DMS53 treated with DMSO at 0.1 percent for 48 hours (cell line): ENCODE measurements around the gene PTBP3.
"Not testable (repeated sequence)": the region's sequence is repeated elsewhere in the genome, so short reads cannot be mapped to it uniquely, and the experiment has no call there.

ENCODE experiments used
- DNase-seq: peaks from one replicate; lab custom pipeline; 2025; ENCODE audit not compliant: unreplicated experiment; lab: John Stamatoyannopoulos, UW

The PTBP3 gene

DNA sequence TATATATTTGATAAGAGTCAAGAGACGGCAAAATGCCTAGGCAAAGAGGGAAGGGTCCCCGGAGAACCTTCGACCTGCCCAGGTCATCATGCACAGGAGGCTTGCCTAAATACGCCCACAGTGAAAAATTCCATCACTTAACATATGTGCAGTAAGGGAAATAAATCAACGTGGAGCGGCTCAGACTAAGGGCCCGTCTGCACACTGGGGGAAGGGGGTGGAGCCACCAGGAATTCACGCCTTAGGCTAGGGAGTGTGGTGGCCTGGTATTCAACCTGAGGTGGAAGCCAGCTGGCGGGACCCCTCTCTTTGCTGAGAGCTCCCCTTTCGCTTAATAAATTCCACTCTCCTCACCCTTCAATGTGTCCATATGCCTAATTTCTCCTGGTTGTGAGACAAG, 8.3 kb downstream of the PTBP3 start:
- DNase-seq, result no peak

DNA sequence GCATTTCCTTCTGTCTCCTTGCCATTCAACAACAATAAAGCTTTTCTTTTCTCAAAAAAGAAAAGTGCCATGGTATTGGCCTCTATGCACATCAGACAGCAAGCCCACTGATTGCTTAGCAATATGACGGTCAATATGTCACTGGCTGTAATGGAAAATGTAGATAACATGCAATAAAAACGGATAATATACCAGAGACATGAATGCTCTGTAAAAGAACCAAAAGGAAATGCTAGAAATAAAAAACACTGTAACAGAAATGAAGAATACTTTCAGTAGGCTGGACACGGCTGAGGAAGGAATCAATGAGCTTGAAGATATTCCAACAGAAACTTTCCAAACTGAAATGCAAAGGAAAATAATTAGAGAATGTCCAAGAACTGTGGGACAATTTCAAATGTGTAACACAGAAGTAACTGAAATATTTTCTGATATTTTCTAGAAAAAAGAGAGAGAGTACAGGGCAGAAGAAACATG, 10.0 kb downstream of the PTBP3 start:
- no peak for DNase-seq

DNA sequence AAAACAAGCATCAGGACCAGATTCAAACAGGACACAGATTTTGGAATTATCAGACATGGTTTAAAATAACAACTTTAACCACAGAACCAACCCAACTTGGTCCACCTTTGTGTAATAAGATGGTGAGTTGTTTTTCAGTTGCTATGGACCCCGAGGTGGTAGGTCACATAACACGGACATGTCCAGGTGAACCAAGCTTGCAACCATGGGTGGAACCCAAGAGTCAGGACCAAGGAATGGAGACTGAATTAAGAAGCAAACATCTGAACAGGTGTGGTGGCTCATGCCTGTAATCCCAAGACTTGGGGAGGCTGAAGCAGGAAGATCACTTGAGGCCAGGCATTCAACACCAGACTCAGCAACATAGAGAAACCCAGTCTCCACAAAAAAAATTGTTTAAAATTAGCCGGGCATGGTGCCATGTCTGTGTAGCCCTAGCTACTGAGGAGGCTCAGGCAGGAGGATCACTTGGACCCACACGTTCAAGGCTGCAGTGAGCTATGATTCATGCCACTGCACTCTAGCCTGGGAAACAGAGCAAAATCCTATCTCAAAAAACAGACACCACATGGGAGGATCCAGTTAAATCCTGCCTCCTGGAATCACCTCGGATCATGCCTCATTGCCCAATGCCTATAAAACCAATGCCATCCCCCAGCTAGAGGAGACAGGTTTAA, 10.6 kb downstream of the PTBP3 start:
- DNase-seq, result no peak

DNA sequence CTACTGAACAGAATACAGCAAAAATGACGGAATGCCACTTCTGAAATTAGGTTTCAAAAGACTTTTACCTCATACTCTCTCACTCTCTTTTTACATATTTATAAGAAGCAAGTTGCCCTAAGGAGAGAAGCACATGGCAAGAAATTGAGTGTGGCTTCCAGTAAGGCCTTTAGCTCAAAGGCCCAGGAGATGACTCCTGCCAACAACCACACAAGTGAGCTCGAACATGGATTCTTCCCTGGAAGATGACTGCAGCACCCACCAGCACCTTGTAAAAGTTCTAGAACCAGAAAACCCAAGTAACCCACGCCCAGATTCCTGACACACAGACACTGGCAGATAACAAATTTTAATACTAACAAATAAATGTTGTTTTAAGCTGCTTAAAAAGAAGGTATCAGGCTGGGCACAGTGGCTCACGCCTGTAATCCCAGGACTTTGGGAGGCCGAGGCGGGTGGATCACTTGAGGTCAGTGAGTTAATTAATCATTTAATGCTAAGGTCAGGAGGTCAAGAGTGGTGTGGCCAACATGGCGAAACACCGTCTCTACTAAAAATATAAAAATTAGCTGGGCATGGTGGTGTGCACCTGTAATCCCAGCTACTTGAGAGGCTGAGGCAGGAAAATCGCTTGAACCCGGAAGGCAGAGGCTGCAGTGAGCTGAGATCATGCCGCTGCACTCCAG, 17.0 kb downstream of the PTBP3 start:
- DNase-seq, result no peak

DNA sequence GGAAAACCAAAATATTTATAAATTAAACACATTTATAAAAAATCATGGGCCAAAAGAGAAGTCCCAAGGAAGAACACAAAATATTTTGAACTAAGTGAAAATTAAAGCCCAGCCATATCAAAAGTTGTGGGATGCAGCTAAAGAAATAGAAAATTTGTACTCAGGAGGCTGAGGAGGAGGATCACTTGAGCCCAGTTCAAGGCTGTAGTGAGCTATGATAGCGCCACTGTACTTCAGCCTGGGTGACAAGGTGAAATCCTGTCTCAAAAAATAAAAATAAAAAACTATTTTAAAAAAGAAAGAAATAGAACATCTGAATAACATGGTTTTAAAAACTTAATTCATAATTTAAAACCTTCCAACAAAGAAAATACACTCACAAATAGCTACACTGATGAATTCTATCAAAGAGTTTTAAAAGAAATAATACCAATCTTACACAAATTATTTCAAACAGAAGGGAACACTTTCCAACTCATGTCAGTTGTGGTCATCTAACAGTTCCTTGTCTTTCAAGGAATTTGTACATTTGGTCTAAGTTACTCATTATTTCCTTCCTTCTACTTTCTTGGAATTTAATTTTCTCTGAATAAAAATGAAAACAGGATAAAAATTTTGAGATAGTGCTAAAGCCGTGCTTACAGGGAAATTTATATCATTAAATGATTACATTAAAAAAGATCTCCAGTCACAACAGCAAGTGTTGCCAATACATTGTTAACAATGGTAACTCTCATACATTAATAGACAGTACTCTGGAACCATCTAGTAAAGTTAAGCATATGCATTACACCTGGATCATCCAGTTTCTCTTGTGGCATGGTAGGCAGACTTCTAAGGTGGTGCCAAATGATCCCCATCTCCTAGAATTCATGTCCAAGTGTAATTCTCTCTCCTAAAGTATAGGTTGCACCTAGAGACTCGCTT, 17.8 kb downstream of the PTBP3 start:
- DNase-seq, result no peak

GRCh38 chr9:112312139-112312538, 21.3 kb downstream of the PTBP3 start:
- no peak for DNase-seq

GRCh38 chr9:112311497-112311896, 21.9 kb downstream of the PTBP3 start:
- DNase-seq, result no peak

- no peak for DNase-seq
Measured at GRCh38 chr9:112310826-112311225, 22.6 kb downstream of the PTBP3 start.

DNA sequence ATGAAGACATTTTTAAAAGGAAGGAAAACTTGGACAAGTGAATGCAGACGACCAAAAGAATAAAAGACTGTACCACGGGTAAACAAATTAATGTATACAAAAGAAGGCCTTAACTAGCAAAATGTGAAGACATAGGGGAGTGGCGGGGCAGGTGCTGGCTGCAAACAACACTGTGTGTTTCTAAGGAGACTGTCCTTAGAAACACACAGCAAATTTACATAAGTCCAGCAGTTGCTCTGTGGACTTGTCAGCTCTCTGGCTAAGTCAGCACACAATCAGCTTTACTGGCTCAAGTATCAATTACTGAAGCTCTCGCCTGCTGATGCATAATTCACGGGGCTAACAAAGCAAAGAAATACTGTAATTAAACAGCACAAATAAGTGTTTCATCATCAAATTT, 24.8 kb downstream of the PTBP3 start:
- peak; percentile 19 for DNase-seq

DNA sequence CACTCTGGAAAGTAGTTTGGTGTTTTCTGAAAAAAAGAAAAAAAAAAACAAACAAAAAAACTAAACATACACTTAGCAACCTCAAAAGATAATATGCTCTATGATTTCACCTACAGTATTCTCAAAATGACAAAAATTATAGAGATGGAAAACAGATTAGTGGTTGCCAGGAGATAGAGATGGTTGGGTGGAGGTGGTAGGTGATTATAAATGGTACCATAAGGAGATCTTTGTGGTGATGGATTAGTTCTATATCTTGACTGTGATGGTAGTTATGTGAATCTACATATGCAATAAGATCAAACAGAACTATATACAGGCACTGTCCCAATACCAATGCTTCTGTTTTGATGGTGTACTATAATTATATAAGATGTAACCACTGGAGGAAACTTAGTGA, 32.0 kb downstream of the PTBP3 start:
- no peak for DNase-seq

- DNase-seq, result no peak
Measured at GRCh38 chr9:112299514-112299913, 33.9 kb downstream of the PTBP3 start.

DNA sequence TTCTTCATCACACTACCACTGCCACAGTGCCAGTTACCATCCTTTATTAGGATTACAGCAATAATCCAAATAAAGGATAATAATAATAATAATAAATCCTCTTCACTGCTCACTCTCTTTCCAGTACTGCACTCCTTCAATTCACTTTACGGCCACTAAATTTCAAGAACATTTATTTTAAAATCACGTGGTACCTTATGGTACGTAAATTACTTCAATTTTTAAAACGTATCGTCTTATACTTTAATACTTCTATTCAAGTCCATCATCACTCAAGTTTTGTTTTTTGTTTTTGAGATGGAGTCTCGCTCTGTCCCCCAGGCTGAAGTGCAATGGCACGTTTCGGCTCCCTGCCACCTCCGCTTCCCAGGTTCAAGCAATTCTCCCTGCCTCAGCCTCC, 36.5 kb downstream of the PTBP3 start:
- DNase-seq, result no peak

DNA sequence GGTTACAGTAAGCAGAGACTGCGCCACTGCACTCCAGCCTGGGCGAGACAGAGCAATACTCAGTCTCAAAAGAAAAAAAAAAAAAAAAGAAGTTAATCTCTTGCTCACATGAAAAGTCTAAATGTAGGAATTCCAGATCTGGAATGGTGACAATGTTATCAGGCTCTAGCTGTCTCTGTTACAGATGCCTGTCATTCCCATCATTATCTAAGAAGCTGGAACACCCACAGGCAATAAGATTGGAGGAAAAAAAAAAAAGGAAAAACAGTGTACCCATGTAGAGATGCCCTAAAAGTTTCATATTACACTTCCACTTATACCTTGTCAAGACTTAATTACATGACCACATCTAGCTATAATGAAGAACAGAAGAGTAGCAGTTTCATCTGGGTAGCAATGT, 38.2 kb downstream of the PTBP3 start:
- no peak for DNase-seq

DNA sequence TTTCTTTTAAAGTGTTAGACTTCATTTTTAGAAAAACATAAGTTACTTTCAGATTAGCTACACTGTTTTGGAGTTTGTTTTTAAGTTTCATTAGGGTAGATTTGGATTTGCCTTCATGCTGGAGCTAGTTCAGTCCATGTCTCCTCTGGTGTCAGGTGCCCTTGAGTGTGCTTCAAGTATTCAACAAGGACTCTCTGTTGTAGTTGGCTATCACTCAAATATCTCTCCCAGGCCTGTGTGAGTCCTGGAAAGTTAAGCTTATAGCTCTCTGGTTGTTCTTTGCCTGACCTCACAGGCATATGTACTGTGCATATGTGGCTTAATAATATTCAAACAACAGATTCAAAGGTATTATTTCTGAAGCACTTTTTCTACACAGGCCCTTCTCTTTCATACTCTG, 45.4 kb downstream of the PTBP3 start:
- no peak for DNase-seq

GRCh38 chr9:112286926-112287325, 46.5 kb downstream of the PTBP3 start:
- DNase-seq, result no peak

- DNase-seq, result no peak
Measured at GRCh38 chr9:112285056-112285455, 48.4 kb downstream of the PTBP3 start.

GRCh38 chr9:112283582-112284253, 49.7 kb downstream of the PTBP3 start:
- DNase-seq, result no peak

- not testable (repeated sequence) for DNase-seq
Measured at GRCh38 chr9:112282841-112283240, 50.6 kb downstream of the PTBP3 start.

- no peak for DNase-seq
Measured at GRCh38 chr9:112280904-112281303, 52.5 kb downstream of the PTBP3 start.

DNA sequence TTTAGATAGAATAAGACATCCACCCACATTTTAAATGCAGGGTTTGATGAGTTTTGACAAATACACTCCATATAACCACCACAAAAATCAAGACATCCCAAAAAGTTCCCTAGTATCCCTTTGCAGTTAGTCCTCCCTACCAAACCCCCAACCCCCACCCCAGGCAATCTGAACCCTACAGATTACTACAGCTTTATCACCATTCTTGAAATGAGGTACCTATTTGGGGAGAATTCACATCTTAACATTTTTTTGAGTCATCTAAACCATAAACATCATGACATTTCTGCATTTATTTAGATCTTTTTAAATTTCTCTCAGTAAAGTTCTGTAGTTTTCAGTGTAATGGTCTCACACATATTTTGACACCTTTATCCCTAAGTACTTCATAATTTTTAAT, 53.9 kb downstream of the PTBP3 start:
- DNase-seq, result no peak

GRCh38 chr9:112278152-112278551, 55.3 kb downstream of the PTBP3 start:
- no peak for DNase-seq
